Measurements from ENCODE around the gene ACOT9. TPM values are rescaled to one million over a fixed set of nuclear protein-coding genes. Genes with fewer than 3 reads are reported as not detected.

The ACOT9 gene
- polyA plus RNA-seq, 1 donor from 2014 or later: 3.1 TPM

GRCh38 chrX:23742174-23742696 is 841 bp downstream of the ACOT9 start:
- Histone ChIP-seq H3K9ac (ENCODE audit: low read length) (no peak overlapping the region), H3K27ac (ENCODE audit: low read length) (no peak overlapping the region), H3K9me3 (ENCODE audit: low read length) (no peaks in the 10 kb centered on the region), H2AFZ (ENCODE audit: low read depth, low read length) (no peak overlapping the region), H4K20me1 (ENCODE audit: insufficient read depth) (no peaks in the 10 kb centered on the region), H3K4me3 (ENCODE audit: low read length) (no peak overlapping the region), H3K9me2 (ENCODE audit: insufficient read depth, low read length) (no peaks in the 10 kb centered on the region), H3K27me3 (ENCODE audit: insufficient read depth, low read depth, low read length) (peaks cover 4% of the 10 kb centered on the region), H3F3A (ENCODE audit: insufficient read depth, low read length, poor library complexity, severe bottlenecking) (no peaks in the 10 kb centered on the region), H3K4me2 (ENCODE audit: low read length) (no peak overlapping the region), H3K36me3 (ENCODE audit: insufficient read depth, low read length) (no peaks in the 10 kb centered on the region), H3K79me2 (replicated peaks; ENCODE audit: insufficient read depth, low read length) (no peaks in the 10 kb centered on the region)
- TF ChIP-seq POLR2AphosphoS5 (IDR thresholded peaks at IDR 0.05): no peak
- no peak for TF ChIP-seq MXI1 (conservative IDR thresholded peaks at IDR 0.05; ENCODE audit: poor library complexity, severe bottlenecking)
- no peak for TF ChIP-seq RAD21 (conservative IDR thresholded peaks at IDR 0.05)
- no peak for TF ChIP-seq EZH2 (IDR thresholded peaks at IDR 0.05; ENCODE audit: borderline replicate concordance, insufficient read depth, low read length, poor library complexity, severe bottlenecking)
- no peak for TF ChIP-seq TAF1 (IDR thresholded peaks at IDR 0.05; ENCODE audit: low read depth)
- TF ChIP-seq SMC3 (conservative IDR thresholded peaks at IDR 0.05; ENCODE audit: poor library complexity): no peak
- no peak for TF ChIP-seq REST (IDR thresholded peaks at IDR 0.05; ENCODE audit: borderline replicate concordance)
- no peak for TF ChIP-seq EP300 (conservative IDR thresholded peaks at IDR 0.05; ENCODE audit: poor library complexity, severe bottlenecking)
- TF ChIP-seq CTCF (IDR thresholded peaks at IDR 0.05; ENCODE audit: poor library complexity, severe bottlenecking): no peak

GRCh38 chrX:23737413-23737812 is 5.7 kb downstream of the ACOT9 start:
- no peaks in the 10 kb centered on the region for H3K9me2 ChIP-seq (ENCODE audit: insufficient read depth, low read length)
- H3K9ac ChIP-seq (ENCODE audit: low read length): no peak overlapping the region
- H4K20me1 ChIP-seq (ENCODE audit: insufficient read depth): no peaks in the 10 kb centered on the region
- H3K36me3 ChIP-seq (ENCODE audit: insufficient read depth, low read length): no peaks in the 10 kb centered on the region
- H3K27ac ChIP-seq (ENCODE audit: low read length): no peak overlapping the region
- H3K4me2 ChIP-seq (ENCODE audit: low read length): no peak overlapping the region
- no peaks in the 10 kb centered on the region for H3K27me3 ChIP-seq (ENCODE audit: insufficient read depth, low read depth, low read length)
- TF ChIP-seq EP300 (conservative IDR thresholded peaks at IDR 0.05; ENCODE audit: poor library complexity, severe bottlenecking): no peak
- no peak for TF ChIP-seq SMC3 (conservative IDR thresholded peaks at IDR 0.05; ENCODE audit: poor library complexity)
- TF ChIP-seq MXI1 (conservative IDR thresholded peaks at IDR 0.05; ENCODE audit: poor library complexity, severe bottlenecking): no peak
- no peak for TF ChIP-seq RAD21 (conservative IDR thresholded peaks at IDR 0.05)
- TF ChIP-seq TAF1 (IDR thresholded peaks at IDR 0.05; ENCODE audit: low read depth): no peak
- TF ChIP-seq REST (IDR thresholded peaks at IDR 0.05; ENCODE audit: borderline replicate concordance): no peak
- no peak for TF ChIP-seq POLR2AphosphoS5 (IDR thresholded peaks at IDR 0.05)
- TF ChIP-seq CTCF (IDR thresholded peaks at IDR 0.05; ENCODE audit: poor library complexity, severe bottlenecking): no peak
- H3F3A ChIP-seq (ENCODE audit: insufficient read depth, low read length, poor library complexity, severe bottlenecking): no peaks in the 10 kb centered on the region
- no peaks in the 10 kb centered on the region for H3K9me3 ChIP-seq (ENCODE audit: low read length)
- no peak overlapping the region for H2AFZ ChIP-seq (ENCODE audit: low read depth, low read length)
- H3K79me2 ChIP-seq (replicated peaks; ENCODE audit: insufficient read depth, low read length): no peaks in the 10 kb centered on the region
- no peak overlapping the region for H3K4me3 ChIP-seq (ENCODE audit: low read length)
